Measurements from ENCODE around the gene FGFBP1. TPM values are rescaled to one million over a fixed set of nuclear protein-coding genes. Genes with fewer than 3 reads are reported as not detected.

The FGFBP1 gene
- total RNA-seq, 4 donors from 2014 or later: not detected

DNA sequence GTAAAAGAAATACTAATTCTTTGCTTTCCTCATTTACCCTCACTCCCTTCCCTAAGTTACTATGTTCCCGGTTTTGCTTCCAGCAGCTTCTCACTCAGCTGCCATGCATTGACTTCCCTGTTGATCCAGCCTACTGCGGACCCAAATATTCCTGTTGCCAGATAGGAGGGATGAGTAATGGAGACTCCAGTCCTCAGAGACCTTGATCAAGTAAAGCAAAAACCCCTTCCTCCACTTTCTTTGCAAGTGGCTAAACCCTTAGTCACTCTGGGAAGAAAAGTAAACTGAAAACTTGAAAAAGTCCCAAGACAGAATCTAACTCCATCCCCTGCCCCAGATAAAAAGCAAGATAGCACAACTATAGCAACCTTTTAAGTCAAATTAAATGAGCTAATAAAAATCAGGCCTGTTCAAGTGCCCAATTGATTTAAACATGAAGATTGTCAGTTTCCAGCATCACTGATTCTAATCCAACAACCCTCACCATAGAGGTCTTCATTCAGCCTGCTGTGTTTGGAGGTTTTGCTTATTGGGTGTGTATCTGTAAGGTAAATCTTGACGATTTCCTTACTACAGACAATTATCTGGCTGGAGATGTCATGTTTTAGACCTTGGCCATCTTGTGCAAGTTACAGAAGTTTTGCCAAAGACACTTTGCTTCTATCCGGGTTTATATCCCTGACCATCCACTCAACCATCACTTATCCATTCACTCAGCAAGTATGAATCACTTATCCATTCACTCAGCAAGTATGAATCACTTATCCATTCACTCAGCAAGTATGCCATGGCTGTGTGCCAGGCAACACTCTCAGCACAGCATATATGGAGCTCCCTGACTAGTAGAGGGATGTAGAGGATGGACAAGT lies 17.6 kb downstream of the FGFBP1 start:
- TF ChIP-seq, protein P1, sequence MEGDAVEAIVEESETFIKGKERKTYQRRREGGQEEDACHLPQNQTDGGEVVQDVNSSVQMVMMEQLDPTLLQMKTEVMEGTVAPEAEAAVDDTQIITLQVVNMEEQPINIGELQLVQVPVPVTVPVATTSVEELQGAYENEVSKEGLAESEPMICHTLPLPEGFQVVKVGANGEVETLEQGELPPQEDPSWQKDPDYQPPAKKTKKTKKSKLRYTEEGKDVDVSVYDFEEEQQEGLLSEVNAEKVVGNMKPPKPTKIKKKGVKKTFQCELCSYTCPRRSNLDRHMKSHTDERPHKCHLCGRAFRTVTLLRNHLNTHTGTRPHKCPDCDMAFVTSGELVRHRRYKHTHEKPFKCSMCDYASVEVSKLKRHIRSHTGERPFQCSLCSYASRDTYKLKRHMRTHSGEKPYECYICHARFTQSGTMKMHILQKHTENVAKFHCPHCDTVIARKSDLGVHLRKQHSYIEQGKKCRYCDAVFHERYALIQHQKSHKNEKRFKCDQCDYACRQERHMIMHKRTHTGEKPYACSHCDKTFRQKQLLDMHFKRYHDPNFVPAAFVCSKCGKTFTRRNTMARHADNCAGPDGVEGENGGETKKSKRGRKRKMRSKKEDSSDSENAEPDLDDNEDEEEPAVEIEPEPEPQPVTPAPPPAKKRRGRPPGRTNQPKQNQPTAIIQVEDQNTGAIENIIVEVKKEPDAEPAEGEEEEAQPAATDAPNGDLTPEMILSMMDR (IDR thresholded peaks at IDR 0.05; ENCODE audit: low read depth): no peak

DNA sequence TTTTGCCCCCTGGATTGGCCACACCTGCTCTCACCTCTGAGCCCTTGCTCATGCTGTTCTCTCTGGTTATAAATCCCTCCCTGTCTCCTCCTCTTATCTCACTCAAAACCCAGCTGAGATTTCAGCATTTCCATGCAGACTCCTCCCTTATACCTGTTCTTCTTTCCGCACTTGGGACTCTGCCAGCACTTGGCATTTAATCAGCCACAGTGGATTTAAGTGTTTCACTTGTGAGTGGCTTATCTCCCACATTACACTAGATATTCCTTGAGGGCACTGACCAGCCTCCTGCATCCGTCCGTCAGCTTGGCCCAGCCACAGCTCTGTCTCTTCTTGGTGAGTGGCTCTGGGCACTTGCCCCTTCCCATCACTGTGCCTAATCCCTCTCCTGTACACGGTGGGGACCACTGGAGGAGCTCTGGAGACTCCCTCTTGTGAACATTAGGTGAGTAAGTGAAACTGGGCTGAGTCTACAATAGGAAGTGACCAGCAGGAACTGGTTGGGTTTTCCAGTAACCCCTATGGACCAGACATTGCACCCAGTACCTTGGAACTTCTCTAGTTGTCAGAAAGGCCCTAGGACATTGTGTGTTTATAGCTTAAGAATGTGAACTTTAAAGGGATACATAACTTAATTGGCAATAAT lies 19.9 kb downstream of the FGFBP1 start:
- TF ChIP-seq, protein P1 (IDR thresholded peaks at IDR 0.05; ENCODE audit: low read depth): no peak

DNA sequence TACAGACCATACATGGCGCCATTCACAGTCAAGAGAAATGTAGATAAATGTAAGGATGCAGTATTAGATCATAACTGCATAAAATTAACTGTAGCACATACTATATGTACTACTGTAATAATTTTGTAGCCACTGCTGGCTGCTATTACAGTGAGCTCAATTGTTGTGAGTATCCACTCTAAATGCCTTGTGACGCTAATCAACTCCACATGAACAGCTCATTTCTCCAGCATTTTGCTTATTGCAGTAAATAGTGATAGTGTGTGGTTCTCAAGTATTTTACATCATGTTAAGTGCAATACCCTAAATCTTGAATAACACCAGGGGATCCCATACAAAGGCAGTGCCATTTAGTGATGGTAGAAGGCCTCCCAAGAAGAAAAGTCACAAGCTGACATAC lies 21.2 kb downstream of the FGFBP1 start:
- TF ChIP-seq, protein P1 (IDR thresholded peaks at IDR 0.05; ENCODE audit: low read depth): no peak

DNA sequence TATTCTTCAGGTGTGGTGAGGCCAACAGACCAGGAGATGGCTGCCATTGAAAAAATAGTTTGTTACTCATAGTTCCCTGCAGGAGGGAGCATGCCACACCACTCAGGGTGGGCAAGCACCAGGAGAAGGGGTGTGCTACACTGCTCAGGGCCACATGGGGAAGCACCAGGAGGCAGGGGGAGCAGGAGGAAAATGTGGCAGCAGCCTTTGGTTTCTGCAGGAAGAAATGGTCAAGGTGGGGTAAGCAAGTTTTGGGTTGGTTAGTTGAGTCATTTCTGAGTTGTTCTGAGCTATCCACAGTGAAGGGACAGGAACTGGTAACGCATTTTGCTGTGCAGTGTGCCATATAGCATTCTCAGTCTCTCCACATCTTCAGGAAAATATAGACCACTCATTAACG lies 23.8 kb downstream of the FGFBP1 start:
- TF ChIP-seq, protein P1 (IDR thresholded peaks at IDR 0.05; ENCODE audit: low read depth): no peak

DNA sequence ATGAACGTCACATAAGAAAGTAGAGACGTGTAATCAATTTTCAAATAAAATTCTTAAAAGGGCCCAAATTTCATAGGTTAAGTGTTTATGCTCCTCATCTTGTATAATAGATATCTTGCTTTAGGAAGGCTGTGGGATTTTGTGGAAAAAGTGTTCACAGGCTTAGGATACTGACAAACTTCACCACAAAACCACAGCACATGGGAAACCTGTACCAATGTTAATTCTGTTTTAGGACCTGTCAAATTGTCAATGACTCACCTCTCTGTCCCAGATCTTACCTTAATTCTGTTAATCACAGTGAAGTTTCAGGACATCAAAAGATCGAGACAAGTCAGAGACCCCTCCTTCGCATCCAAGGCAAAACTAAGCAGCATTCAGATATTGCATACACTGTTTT lies 24.2 kb downstream of the FGFBP1 start:
- TF ChIP-seq, protein P1 (IDR thresholded peaks at IDR 0.05; ENCODE audit: low read depth): no peak

DNA sequence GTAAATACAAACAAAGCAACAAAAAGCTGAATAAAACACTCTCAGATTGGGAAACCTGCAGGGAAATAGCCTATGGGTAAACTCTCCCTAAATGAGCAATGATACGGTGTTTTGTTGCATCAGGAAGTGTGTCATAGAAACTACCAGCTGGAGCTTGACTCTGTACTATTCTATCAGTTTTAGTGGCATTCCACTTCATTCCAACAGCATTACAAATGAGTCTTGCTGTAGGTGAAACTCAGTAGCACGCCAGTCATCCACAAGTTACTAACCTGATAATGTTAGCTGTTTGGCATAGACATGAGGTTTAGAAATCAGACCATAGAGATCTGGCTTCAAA lies 24.9 kb downstream of the FGFBP1 start:
- TF ChIP-seq, protein P1 (IDR thresholded peaks at IDR 0.05; ENCODE audit: low read depth): no peak

DNA sequence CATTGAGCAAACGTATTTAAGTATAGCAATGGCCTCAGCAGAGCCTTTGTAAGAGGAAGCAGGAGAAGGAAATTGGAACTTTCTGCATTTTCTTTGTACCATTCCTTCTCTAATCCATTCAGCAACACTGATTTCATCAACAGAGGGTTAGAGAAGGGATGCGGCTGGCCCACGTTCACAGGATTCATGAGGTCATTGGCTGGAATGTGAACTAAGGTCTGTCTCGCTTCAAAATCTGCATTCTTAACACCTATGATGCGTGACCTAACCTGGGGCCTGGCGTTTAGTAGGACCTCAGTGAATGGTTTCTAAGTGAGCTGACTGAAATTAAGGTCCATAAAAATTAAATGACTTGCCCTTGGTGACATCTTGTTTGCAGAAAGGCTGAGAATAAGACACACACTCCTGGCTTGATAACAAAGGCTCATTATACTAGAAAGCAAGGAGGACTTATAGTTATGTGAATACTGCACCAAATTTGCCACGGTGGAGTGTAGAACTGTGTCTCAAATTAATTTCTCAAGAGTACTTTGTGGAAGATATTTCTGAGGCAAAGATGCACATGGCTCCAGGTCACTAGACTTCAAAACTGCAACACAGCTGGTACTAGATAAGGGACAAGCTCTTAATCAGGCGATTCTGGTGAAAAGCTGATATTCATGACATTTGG lies 25.4 kb downstream of the FGFBP1 start:
- TF ChIP-seq, protein P1 (IDR thresholded peaks at IDR 0.05; ENCODE audit: low read depth): no peak
